Uterus (tissue), 2 donors: ENCODE results near the gene SPATA4.

Experiments used
- CTCF ChIP-seq, 4 experiments: fragments of 200-600 bp in 2 of 4; fragments of 450-650 bp in 2 of 4; sonication (generic) in 2 of 4; IDR thresholded peaks; one replicate each; pipeline ENCODE4 v1.5.1; 2016 to 2019; ENCODE audit warnings: antibody characterized with exemption in 4 of 4, mild to moderate bottlenecking in 2 of 4, moderate library complexity in 1 of 4
- POLR2A ChIP-seq, 2 donors: fragments of 450-650 bp; IDR thresholded peaks; one replicate each; pipeline ENCODE4 v1.6.1; 2016; ENCODE audit warnings: antibody characterized with exemption in 2 of 2, mild to moderate bottlenecking in 1 of 2, moderate library complexity in 1 of 2

GRCh38 chr4:176150704-176151103, 44.7 kb downstream of the SPATA4 start:
- TF ChIP-seq POLR2A (IDR thresholded peaks at IDR 0.05) (no peak), CTCF (IDR thresholded peaks at IDR 0.05) (no peak)
